Suprapubic skin (tissue), 4 donors: ENCODE results near the gene POM121L12. TPM values are rescaled to one million over a fixed set of nuclear protein-coding genes. Genes with fewer than 3 reads are reported as not detected.

Experiments used
- DNase-seq, 2 donors: peaks; one replicate each; pipeline ENCODE4 v3.0.0-alpha.2; 2019; ENCODE audit warnings: low spot score in 2 of 2
- H3K27ac ChIP-seq: fragments of 200-600 bp; sonication (generic); one replicate; pipeline ENCODE4 v1.5.1; 2019
- H3K27me3 ChIP-seq: fragments of 200-600 bp; sonication (generic); one replicate; pipeline ENCODE4 v1.5.1; 2019
- H3K36me3 ChIP-seq: fragments of 200-600 bp; sonication (generic); one replicate; pipeline ENCODE4 v1.5.1; 2019
- H3K4me1 ChIP-seq: fragments of 200-600 bp; sonication (generic); one replicate; pipeline ENCODE4 v1.5.1; 2019
- H3K4me3 ChIP-seq: fragments of 200-600 bp; sonication (generic); one replicate; pipeline ENCODE4 v1.5.1; 2019; ENCODE audit warnings: mild to moderate bottlenecking
- H3K9me3 ChIP-seq: fragments of 200-600 bp; sonication (generic); one replicate; pipeline ENCODE4 v1.5.1; 2019
- CTCF ChIP-seq, 2 donors: fragments of 200-600 bp in 1 of 2; fragments of 450-650 bp in 1 of 2; sonication (generic) in 1 of 2; IDR thresholded peaks; one replicate each; pipeline ENCODE4 v1.5.1; 2016 to 2019; ENCODE audit warnings: antibody characterized with exemption in 2 of 2, mild to moderate bottlenecking in 1 of 2, moderate library complexity in 1 of 2
- EP300 ChIP-seq: sonication (generic); formaldehyde crosslinking; IDR thresholded peaks from one replicate; pipeline ENCODE4 v1.6.1; 2017; ENCODE audit warnings: antibody characterized with exemption
- POLR2A ChIP-seq, 2 donors: fragments of 450-650 bp; IDR thresholded peaks; one replicate each; pipeline ENCODE4 v1.6.1; 2017; ENCODE audit warnings: antibody characterized with exemption in 2 of 2, mild to moderate bottlenecking in 2 of 2, moderate library complexity in 2 of 2
- POLR2AphosphoS5 ChIP-seq, 3 donors: sonication (generic); formaldehyde crosslinking; IDR thresholded peaks; one replicate each; pipeline ENCODE4 v1.6.1; 2017; ENCODE audit warnings: antibody characterized with exemption in 3 of 3
- WGBS: methylation state at CpG from one replicate; pipeline ENCODE4 v1.1.5; 2018; 5-methylcytosine and 5-hydroxymethylcytosine counted together
- total RNA-seq, 4 donors: library from RNA; depleted of rRNA; stranded (reverse); fragments of >200 nt; gene quantifications; one replicate each; pipeline ENCODE4 v1.1.0, GENCODE V29; 2016

The POM121L12 gene
- not detected for total RNA-seq

DNA sequence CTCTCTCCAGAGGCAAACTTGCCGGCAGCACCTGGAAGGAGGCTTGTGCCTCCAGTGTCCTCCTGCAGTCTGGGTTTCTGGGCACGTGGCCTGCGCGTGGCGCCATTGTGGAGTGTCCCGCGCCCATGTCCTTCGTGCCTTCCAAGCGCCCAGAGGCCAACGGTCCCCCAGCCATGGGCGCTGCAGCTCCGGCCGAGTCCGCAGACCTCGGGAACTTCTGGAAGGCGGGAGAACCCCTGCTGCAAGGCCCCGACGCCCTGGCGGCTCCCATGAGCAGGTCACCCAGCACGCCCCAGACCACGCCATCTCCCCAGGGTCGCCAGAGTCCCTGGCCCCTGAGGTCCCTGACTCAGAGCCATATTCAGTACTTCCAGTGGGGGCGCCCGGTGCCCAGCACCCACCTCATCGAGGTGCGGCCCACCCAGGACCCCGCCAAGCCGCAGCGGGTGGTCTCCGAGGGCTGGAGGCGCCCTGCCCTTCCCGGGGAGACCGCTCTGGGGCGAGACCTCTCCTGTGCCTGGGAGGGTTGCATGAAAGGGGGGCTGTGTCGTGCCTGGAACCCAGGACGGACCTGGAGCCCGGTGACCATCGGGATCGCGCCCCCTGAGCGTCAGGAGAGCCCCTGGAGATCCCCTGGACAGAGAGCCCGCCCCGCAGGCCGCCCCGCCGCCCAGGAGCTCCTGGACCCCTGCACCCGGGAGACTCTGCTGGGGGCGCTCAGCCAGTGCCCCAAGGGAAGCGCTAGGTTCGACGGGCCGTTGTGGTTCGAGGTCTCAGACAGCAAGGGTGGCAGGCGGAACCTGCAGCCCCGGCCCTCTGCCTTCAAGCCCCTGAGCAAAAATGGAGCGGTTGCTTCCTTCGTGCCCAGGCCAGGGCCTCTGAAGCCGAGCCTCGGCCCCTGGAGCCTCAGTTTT, at the start of gene POM121L12:
POM121L12 (plus strand) TSS at position 135 of the 914 bp plus-strand sequence; CDS start at position 174, 39 bp downstream.
- Histone ChIP-seq H3K4me1 (no peaks in the 10 kb centered on the region), H3K4me3 (no peak within 1 kb of the TSS), H3K27ac (no peak within 1 kb of the TSS), H3K9me3 (peaks cover 10% of the 10 kb centered on the region), H3K36me3 (no peaks in the 10 kb centered on the region), H3K27me3 (no peaks in the 10 kb centered on the region)
- 92% methylated on average over 35 of the region's 59 CpGs for WGBS
- peak in 1 of 2 donors; percentile 62 for DNase-seq
- TF ChIP-seq POLR2AphosphoS5 (IDR thresholded peaks at IDR 0.05), result no peak
- no peak for TF ChIP-seq EP300
- no peak for TF ChIP-seq POLR2A (IDR thresholded peaks at IDR 0.05)
- TF ChIP-seq CTCF (IDR thresholded peaks at IDR 0.05), result no peak

- TF ChIP-seq EP300, result no peak
- TF ChIP-seq CTCF (IDR thresholded peaks at IDR 0.05), result no peak
- no peak for TF ChIP-seq POLR2AphosphoS5 (IDR thresholded peaks at IDR 0.05)
- TF ChIP-seq POLR2A (IDR thresholded peaks at IDR 0.05), result no peak
- DNase-seq, result no peak
Observed at GRCh38 chr7:52992001-52992400, 43.4 kb upstream of the POM121L12 start.

GRCh38 chr7:52992479-52993162, 42.8 kb upstream of the POM121L12 start:
- WGBS, result 87% methylated on average over 4 of the region's 4 CpGs
- H3K27me3 ChIP-seq, result no peaks in the 10 kb centered on the region
- no peaks in the 10 kb centered on the region for H3K4me1 ChIP-seq
- no peak for TF ChIP-seq CTCF (IDR thresholded peaks at IDR 0.05)
- no peak for TF ChIP-seq POLR2AphosphoS5 (IDR thresholded peaks at IDR 0.05)
- no peak for TF ChIP-seq EP300
- TF ChIP-seq POLR2A (IDR thresholded peaks at IDR 0.05), result no peak
- H3K4me3 ChIP-seq, result no peak overlapping the region
- no peak for DNase-seq
- no peak overlapping the region for H3K27ac ChIP-seq
- H3K36me3 ChIP-seq, result no peaks in the 10 kb centered on the region
- peaks cover 9% of the 10 kb centered on the region for H3K9me3 ChIP-seq

More at GRCh38 chr7:52992001-52992400, 43.4 kb upstream of the POM121L12 start:
- Histone ChIP-seq H3K4me3 (no peak overlapping the region), H3K4me1 (no peaks in the 10 kb centered on the region), H3K36me3 (no peaks in the 10 kb centered on the region), H3K27ac (no peak overlapping the region), H3K27me3 (no peaks in the 10 kb centered on the region), H3K9me3 (peaks cover 9% of the 10 kb centered on the region)

DNA sequence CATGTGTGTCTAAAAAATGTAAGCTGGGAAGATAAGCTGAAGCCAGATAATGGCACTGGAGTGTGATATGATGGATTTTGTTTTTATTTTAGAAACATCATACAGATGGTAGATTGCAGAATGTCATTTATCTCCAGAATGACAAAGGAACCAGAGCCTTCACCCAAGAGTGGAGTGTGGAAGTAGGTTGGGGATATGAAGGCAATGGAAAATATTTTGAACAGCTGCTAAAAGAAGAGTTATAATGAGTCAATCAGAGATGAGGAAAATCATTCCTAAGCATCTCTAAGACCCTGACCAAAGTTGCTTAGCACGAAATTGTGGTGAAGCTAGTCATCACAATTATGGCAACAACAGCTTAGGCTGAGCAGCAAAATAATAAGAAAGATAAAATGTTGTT, 39.8 kb upstream of the POM121L12 start:
- no peaks in the 10 kb centered on the region for H3K4me1 ChIP-seq
- WGBS, result 73% methylated on average over 1 of the region's 1 CpG
- H3K27me3 ChIP-seq, result no peaks in the 10 kb centered on the region
- DNase-seq, result no peak
- H3K36me3 ChIP-seq, result no peaks in the 10 kb centered on the region
- H3K4me3 ChIP-seq, result no peak overlapping the region
- no peaks in the 10 kb centered on the region for H3K9me3 ChIP-seq
- no peak overlapping the region for H3K27ac ChIP-seq
- TF ChIP-seq POLR2AphosphoS5 (IDR thresholded peaks at IDR 0.05) (no peak), POLR2A (IDR thresholded peaks at IDR 0.05) (no peak), EP300 (no peak), CTCF (IDR thresholded peaks at IDR 0.05) (no peak)

DNA sequence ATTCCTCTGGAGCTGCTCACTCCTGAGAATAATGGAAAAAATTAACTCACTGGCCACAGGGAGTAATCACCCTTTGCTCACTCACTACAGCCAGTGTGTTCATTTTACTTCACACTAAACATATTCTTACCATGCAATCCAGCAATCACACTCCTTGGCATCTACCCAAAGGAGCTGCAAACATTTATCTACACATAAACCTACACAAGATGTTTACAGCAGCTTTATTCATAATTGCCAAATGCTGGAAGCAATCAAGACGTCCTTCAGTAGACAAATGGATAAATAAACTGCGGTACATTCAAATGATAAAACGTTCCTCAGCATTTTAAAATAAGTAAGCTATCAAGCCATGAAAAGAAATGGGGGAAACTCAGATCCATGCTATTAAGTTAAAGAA, 34.2 kb upstream of the POM121L12 start:
- Histone ChIP-seq H3K27me3 (no peaks in the 10 kb centered on the region), H3K4me1 (no peaks in the 10 kb centered on the region), H3K36me3 (no peaks in the 10 kb centered on the region), H3K4me3 (no peak overlapping the region), H3K9me3 (no peaks in the 10 kb centered on the region), H3K27ac (no peak overlapping the region)
- TF ChIP-seq EP300 (no peak), CTCF (IDR thresholded peaks at IDR 0.05) (no peak)
- WGBS, result 46% methylated on average over 3 of the region's 3 CpGs
- DNase-seq, result no peak
